Bronchial epithelial cell (primary cell): ENCODE data around the gene CLDN5. TPM values are rescaled to one million over a fixed set of nuclear protein-coding genes. Genes with fewer than 3 reads are reported as not detected.
A peak's percentile ranks its signal among the peaks of the same experiment; 100 is the strongest.

Experiments
- DNase-seq: peaks from one replicate; pipeline ENCODE4 v3.0.0-alpha.2; 2010; ENCODE audit warnings: low read depth
- FAIRE-seq: peaks from 2 replicates; lab custom pipeline; 2011; peaks lifted over from hg19 to GRCh38; lab: Jason Lieb, UNC
- H3K27me3 ChIP-seq: 2 replicates; pipeline ENCODE4 v1.5.1; 2011; ENCODE audit warnings: low read length; ENCODE audit not compliant: control insufficient read depth, insufficient read depth
- H3K36me3 ChIP-seq: 2 replicates; pipeline ENCODE4 v1.5.1; 2011; ENCODE audit warnings: low read length; ENCODE audit not compliant: control insufficient read depth, insufficient read depth
- H3K4me3 ChIP-seq: 2 replicates; pipeline ENCODE4 v1.5.1; 2011; ENCODE audit warnings: mild to moderate bottlenecking, low read depth, low read length, control low read depth
- total RNA-seq: library from RNA; depleted of rRNA; stranded (reverse); fragments of >200 nt; gene quantifications from 2 replicates; pipeline ENCODE4 v1.2.1, GENCODE V29; 2014
- TF ChIP-seq, protein P1 (sequence below): IDR thresholded peaks from 2 replicates; pipeline ENCODE4 v1.5.1; 2011; ENCODE audit warnings: mild to moderate bottlenecking, moderate library complexity, low read length, control low read depth, inconsistent platforms; ENCODE audit not compliant: insufficient read depth, severe bottlenecking

CLDN5 gene
- total RNA-seq, 1 donor from 2014 or later = 2.4 TPM

GRCh38 chr22:19559956-19560355, 35.7 kb upstream of the CLDN5 start:
- Histone ChIP-seq H3K36me3 (no peaks in the 10 kb centered on the region), H3K27me3 (no peaks in the 10 kb centered on the region), H3K4me3 (no peak overlapping the region)
- DNase-seq (no peak), FAIRE-seq (no peak)
- TF ChIP-seq, protein P1, sequence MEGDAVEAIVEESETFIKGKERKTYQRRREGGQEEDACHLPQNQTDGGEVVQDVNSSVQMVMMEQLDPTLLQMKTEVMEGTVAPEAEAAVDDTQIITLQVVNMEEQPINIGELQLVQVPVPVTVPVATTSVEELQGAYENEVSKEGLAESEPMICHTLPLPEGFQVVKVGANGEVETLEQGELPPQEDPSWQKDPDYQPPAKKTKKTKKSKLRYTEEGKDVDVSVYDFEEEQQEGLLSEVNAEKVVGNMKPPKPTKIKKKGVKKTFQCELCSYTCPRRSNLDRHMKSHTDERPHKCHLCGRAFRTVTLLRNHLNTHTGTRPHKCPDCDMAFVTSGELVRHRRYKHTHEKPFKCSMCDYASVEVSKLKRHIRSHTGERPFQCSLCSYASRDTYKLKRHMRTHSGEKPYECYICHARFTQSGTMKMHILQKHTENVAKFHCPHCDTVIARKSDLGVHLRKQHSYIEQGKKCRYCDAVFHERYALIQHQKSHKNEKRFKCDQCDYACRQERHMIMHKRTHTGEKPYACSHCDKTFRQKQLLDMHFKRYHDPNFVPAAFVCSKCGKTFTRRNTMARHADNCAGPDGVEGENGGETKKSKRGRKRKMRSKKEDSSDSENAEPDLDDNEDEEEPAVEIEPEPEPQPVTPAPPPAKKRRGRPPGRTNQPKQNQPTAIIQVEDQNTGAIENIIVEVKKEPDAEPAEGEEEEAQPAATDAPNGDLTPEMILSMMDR = no peak

DNA sequence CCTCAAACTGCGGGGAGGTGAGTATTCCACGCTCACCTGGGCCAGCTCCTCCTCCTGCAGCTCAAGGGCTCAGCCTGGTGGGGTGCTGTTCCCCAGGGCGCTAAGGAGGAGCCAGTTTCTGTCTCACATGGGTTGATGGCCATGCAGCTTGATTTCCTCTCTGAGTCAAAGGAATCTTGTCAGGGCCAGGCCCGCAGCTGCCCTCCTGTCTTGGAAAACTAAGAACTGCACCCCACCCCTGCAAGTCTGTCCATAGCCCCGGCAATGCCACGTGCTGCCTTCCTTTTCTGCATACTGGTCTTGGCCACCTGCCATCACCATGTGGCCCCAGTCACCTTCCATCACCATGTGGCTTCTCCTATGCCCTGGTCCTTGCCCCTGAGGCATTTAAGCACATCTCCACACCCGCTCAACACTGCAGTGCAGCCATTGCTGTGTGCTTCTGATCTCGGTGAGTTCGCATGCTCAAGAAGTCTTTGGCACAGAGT, 35.2 kb upstream of the CLDN5 start:
- DNase-seq = peak; percentile 35
- FAIRE-seq = no peak
- TF ChIP-seq, protein P1 = no peak
- Histone ChIP-seq H3K36me3 (no peaks in the 10 kb centered on the region), H3K27me3 (no peaks in the 10 kb centered on the region), H3K4me3 (no peak overlapping the region)

DNA sequence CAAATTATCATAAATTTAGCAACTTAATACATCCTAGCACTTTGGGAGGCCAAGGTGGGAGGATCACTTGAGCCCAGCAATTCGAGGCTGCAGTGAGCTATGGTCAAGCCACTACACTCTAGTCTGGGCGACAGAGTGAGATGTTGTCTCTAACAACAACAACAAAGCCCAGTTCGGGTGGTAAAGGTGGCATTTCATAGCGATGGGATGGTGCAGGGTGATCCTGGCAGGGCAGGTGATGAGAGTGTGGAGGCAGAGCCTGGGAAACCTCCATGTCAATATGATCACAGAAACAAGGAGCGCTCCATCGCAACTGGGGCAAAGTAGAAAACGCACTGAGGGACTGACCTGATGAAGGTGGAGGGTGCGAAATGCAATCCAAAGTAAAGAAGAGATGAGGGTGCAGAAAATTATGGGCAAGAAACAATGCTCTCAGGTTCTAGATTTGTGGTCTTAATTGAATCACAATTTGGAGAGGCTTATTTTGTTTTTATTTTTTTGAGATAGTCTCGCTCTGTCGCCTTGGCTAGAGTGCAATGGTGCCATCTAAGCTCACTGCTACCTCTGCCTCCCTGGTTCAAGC, 32.8 kb upstream of the CLDN5 start:
- no peaks in the 10 kb centered on the region for H3K27me3 ChIP-seq
- DNase-seq = no peak
- H3K4me3 ChIP-seq = no peak overlapping the region
- TF ChIP-seq, protein P1 = no peak
- FAIRE-seq = no peak
- no peaks in the 10 kb centered on the region for H3K36me3 ChIP-seq

GRCh38 chr22:19555651-19556050, 31.4 kb upstream of the CLDN5 start:
- DNase-seq (no peak), FAIRE-seq (peak; percentile 13)
- no peaks in the 10 kb centered on the region for H3K36me3 ChIP-seq
- TF ChIP-seq, protein P1 = no peak
- H3K4me3 ChIP-seq = no peak overlapping the region
- no peaks in the 10 kb centered on the region for H3K27me3 ChIP-seq

DNA sequence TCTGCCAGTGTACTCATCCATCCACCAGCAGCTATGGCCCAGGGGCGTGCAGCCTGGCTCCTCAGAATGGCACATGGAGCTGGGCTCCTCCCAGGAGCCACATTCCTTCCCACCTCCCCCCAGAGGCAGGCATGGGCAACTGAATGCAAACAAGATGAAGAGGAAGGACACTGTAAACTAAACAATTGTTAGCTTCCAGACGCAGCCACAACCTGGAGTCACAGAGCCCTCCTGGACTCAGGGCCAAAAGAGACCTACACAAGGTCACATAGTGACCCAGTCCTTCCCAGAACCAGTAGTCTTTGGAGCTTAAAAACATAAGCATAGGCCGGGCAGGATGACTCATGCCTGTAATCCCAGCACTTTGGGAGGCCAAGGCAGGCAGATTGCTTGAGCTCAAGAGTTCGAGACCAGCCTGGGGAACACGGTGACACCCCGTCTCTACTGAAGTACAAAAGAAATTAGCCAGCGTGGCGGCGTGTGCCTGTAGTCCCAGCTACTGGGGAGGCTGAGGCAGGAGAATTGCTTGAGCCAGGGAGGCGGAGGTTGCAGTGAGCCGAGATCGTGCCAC, 30.7 kb upstream of the CLDN5 start:
- DNase-seq = peak; percentile 47
- no peak for FAIRE-seq

More for the DNA sequence above, 30.7 kb upstream of the CLDN5 start:
- Histone ChIP-seq H3K27me3 (no peaks in the 10 kb centered on the region), H3K36me3 (no peaks in the 10 kb centered on the region), H3K4me3 (no peak overlapping the region)
- TF ChIP-seq, protein P1 = peak; percentile 12
